GM21619 (cell line): ENCODE measurements around the gene RAB29.
"Not testable (repeated sequence)": the region's sequence is repeated elsewhere in the genome, so short reads cannot be mapped to it uniquely, and the experiment has no call there.

Experiments
- ATAC-seq: cut with Tn5 transposase; IDR thresholded peaks from one replicate; pipeline ENCODE4 v1.9.1; 2021; ENCODE audit not compliant: unreplicated experiment

The RAB29 gene

DNA sequence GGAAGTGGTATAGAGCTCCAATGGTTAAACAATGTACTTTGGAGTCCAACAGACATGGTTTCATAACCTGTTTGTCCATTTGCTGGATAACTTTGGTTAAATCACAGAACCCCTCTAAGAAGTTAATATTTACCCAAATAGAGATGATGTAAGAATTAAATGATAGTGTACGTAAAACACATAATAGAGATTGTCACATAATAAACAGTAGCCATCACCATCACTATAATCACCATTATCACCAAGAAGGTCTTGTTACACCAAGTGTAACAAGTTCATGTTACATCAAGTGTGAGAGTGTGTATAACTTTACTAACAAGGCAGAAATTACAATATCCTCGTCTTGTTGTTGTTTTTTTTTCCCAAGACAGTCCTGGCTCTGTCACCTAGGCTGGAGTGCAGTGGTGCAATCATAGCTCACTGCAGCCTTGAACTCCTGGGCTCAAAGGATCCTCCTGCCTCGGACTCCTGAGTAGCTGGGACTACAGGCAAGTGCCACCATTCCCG lies 48.6 kb downstream of the RAB29 start:
- ATAC-seq, result no peak

DNA sequence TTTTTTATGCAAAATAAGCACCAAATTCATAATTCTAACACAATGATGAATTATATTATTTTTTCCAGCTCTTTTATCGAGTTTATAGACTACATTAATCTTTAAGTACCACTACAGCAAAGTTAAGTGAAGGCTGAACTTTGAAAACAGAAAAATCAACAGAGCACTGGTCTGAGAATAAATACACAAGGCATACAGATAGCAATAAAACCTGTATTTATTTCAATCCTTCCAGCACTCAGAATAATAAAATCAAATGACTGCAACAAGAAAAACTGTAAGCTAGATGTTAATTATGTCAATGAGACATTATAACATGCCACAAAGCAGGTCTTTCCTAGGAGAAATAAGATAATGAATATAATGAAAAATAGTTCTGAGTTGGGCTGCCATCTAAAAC lies 49.8 kb downstream of the RAB29 start:
- ATAC-seq, result no peak

DNA sequence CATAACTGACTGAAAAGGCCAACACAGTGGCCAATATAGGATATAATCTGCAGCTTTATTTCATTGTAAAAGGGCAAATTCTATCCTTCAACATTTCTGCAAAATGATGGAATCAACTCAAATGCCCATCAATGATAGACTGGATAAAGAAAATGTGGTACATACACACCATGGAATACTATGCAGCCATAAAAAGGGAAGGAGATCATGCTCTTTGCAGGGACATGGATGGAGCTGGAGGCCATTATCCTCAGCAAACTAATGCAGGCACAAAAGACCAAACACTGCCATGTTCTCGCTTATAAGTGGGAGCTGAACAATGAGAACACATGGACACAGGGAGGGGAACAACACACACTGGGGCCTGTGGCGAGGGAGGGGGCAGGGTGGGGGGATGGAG lies 54.5 kb downstream of the RAB29 start:
- ATAC-seq, result not testable (repeated sequence)

DNA sequence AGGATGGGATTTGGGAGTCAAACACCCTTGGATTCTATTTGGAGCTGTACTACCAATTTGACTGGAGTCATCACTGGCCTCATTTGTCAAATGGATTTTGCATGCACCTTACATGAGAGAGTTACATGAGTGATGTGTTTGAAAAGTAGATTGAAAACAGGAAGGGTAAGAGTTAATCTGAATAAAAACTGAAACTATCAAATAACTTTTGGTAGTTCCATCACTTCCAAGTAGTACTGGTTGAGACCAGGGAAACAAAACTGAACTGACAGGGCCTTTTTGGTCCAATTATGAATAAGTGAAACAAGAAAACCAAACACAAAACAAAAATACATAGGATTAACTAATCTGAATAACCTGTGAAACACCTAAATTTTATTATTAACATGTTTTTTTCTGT lies 55.5 kb downstream of the RAB29 start:
- no peak for ATAC-seq

DNA sequence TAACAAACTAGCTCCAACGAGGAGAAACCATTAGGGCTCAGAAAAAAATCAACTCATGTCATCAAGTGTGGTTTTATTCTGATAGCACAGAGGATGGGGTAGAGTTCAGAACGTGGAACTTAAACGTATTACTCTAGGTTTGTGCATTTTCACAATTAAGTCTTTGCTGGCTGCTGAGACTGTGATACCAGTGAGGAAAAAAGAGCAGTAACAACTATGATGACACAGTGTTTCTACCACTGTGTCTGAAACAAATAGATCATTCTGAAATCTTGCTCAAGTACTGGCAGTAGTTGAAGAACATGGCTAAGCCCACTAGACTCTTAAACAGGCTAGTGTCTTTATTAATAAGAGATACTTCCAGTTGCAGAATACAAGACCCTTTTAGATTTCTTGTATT lies 56.3 kb downstream of the RAB29 start:
- ATAC-seq, result no peak
